T-helper 1 cell (primary cell): ENCODE data around the gene CDS2.

Source experiments
- DNase-seq, 5 donors: peaks; one replicate each; pipeline ENCODE4 v3.0.0-alpha.2; 2012 to 2020

The CDS2 gene

DNA sequence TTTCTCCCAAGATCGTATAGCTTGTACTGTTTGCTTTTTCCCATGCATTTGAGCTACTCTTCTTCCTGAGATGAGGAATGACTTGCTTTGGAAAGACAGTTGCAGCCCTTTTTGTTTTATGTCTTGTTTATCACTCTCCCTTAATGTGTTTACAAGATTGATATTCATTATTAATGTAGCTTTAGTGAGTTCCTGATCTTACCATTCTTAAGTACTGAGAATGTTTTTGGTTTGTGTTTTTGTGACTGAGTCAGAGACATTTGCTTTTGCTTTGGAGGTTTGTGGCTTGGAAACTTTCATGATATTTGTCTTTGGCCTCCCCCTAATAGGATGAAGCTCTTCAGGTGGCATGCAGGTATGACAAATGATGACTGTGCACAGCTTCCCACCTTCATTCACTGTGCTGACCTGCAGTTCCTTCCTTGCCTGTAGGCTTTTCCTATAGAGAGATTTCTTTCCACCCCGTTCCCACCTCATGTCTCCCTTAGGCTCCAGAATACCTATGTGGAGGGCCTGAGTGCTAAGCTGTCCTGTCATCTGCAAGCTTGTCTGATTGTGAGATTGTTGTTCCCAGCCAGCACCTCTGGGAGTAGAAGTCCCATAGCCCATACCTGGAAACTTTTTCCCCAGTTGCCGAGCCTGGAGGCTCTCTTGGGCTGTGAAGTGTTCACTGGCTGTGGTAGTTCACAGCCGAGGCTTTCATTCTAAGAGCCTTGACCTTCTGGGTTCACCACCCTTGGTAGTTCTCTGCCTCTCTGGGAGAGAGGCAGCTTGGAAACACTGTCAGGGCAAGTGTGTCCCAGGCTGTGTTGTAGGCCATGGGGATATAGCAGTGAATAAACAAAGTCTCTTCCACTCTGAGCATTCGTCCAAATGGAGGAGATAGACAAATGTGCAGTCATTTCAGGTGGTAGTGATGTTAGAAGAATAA is 27.1 kb downstream of the CDS2 start:
- no peak for DNase-seq

DNA sequence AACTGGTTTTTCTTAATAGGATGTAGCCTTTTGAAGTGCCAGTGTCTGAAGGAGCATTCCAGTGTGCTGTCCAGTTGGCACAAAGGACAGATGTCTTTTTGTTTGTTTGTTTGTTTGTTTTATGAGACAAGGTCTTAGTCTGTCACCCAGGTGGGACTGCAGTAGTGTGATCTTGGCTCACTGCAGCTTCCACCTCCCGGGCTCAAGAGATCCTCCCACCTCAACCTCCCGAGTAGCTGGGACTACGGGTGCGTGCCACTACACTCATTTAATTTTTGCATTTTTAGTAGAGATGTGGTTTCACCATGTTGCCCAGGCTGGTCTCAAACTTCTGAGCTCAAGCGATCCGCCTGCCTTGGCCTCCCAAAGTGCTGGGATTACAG is 27.7 kb downstream of the CDS2 start:
- no peak for DNase-seq

DNA sequence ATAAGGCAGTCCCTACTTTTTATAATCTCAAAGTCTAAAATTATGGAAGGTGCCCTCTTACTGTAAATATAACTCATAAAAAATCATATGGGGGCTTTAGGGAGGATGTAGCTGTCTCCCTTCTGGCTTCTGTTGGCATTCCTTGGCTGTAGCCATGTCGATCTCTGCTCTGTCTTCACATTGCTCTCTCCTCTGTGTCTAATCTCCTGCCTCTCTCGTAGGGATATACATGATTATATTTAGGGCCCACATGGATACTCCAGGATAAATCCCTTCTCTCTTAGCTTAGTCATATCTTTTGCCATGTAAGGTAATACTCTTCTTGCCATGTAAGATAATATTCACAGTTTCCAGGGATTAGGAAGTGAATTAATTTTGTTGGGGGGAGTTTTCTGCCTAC is 28.6 kb downstream of the CDS2 start:
- no peak for DNase-seq

DNA sequence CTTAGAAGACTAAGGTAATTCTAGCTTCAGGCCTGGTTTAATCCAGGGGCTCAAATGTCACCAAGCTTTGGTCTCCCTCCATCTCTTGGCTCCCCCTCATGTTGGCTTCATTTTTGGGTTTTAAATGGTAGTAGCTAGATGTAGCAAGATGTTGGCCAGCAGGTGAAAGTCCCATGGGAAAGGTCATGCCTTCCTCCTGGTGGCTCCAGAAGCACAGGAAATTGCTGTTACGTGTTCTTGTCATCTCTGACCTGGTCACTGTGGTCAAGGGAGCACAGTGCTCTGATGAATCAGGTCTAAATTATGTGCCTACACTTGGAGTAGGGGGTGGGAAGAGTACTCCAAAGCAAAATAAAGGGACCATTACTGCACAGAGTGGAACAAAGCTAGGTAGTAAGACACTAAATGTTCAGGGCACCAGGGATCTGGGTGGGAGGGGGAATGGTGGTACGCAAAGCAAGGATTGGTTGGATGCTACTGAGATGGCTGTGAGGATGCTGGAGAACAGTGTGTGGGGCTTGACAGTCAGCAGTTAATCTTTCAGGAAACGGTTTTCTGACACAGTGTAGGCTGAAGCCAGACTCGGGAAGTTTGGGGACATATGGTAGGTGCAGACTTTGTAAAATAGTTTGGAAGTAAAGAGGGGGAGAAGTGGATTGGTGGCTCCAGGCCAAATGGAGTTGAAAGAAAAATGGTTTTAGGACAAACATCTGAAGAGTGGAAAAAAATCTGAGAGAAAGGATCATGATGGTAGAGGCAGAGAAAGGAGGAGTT is 30.1 kb downstream of the CDS2 start:
- no peak for DNase-seq

DNA sequence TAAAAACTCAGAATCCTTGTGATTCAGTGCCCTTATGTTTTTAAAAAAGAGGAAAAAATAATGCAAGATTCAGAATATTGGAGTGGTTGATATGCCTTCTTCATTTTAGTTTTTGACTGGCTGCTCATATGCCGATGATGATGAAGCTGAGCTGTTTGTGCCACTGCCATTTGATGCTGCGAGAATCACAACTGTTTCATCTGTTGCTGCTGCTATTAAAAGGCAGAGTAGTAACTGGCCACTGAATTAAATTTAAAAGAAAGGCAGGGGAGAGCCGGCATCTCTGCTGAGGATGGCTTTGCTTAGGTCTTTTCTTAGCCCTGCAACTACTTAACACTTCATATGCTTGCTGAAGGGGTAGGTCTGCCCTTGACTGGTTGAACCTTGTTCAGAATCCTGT is 33.1 kb downstream of the CDS2 start:
- no peak for DNase-seq

DNA sequence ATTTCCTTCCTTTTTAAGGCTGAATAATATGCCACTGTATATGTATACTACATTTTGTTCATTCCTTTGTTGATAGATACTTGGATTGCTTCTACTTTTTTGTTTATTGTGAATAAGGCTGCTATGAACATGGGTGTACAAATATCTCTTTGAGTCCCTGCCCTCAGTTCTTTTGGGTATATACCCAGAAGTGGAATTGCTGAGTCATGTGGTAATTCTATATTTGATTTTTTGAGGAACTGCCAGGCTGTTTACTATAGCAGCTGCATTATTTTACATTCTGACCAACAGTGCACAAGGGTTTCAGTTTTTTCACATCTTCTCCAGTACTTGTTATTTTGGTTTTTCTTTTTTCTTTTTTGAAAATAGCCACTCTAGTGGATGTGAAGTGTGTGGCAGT is 34.1 kb downstream of the CDS2 start:
- no peak for DNase-seq

DNA sequence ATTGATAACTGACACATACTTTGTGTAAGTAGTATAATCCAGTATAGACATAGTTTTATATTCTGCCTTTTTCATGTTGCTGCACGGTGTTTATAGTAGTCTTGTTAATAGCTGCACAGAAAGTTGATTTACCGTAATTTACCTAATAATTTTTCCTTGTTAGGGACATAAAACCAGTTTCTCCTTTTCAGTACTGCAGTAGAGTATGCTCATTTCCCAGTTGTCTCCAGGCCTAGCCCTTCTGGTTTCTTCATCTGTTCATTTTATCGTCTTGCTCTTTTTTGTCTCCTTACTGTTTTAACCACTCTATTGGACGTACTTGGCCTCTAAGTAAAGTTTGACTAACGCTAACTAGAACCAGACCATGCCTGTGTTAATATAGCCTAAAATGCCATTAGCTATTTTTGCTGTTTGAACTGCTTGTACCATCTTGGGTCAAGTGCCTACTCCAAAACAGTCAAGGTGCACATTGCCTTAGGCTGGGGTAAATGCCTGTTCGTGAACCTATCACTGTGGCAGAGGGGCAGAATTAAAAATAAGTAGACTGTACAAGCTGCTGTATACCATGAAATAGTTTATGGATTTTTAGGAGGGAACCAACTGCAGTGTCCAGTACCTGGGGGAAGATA is 34.8 kb downstream of the CDS2 start:
- no peak for DNase-seq

DNA sequence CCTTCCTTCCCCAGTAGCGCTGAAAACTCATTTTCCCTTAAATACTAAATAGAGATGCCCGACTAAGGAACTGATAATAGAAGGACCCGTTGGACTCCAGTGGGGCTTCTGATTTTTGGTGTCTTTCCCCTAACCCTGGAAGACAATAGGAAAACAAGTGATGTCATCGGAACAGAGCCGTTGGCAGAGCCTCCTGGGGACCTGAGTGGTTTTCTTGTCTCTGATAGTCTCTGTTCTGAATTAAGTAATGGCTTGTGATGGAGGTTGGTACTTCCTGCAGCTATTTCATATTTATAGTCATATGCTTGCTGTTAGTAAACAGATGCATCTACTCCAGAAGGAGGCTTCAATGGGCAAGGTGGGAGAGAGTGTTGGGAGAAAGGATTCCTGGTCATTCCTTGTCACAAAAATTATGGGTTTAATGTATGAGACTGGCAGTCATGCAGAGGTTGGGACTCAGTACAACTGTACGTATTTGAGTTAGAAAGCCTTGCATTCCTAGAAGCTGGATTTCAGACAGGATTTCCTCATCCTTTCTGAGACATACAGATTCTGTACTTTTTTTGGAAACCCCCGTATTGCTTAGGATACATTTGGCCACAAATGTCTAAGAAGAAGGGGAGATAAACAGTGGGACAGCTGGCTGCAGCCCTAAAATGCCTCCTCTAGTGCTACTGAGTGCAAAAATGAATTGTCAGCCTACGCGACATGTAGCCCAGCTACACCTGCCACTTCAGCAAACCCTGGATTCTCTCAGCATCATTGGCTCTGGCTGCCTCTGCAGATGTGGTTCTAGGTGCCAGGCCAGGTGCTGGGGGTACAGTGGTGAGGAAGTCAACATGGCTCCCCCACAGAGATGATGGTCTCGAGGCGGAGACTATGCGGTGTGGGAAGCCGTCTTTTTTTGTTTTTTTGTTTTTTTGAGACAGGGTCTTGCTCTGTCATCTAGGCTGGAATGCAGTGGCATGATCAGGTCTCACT is 38.1 kb downstream of the CDS2 start:
- no peak for DNase-seq

DNA sequence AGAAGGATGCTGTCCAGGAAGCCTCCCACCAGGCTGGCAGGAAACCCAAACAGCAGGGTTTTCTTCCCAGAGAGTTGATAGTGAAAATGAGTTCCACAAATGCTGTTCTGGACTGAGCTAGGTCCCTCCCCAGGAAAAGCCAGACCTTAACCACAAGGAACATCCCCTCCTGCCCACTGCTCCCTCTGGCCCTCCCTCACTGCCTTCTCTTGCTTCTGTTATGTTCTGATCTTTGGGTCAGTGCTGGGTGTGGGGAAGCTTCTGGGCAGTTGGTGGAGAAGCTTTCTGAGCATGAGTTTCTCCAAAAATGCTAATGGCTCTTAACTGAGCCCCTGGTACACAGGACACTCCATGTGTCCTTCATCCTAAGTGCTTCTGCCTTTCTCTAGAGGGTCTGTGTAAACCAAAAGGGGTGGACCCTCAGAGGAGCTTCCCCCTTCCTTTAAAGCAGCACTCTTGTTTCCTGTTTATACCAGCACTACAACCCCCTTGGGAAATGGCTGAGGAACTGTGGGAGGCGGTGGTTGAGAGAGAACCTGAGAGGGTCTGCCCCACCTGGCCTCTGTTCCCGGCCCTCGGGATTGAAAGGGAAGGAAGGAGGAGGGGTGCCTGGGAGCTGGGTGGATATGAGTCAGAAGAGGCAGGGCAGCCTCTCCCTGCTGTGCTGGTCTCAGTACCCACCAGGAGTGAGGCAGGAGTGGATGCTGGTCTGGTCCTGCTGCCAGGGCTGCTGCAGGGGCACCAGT is 42.0 kb downstream of the CDS2 start:
- no peak for DNase-seq

DNA sequence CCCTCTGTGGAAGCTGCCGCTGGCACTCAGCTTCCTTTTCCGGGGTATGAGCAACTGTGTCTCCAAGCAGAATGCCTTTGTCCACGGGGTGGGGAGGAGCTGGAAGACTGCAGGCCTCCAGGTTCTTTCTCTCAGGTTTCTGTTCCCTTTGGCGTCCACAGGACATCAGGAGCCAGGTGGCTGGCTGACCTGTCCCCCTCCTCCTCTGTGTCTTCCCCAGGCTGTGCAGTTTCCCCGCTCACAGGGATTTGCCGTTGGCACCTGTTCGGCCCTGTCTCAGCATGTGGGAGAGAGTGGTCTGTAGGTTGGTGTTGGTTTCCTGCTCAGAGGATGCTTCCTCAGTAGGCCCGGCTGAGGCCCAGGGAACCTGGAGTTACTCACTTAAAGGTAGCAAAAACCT is 43.5 kb downstream of the CDS2 start:
- no peak for DNase-seq

DNA sequence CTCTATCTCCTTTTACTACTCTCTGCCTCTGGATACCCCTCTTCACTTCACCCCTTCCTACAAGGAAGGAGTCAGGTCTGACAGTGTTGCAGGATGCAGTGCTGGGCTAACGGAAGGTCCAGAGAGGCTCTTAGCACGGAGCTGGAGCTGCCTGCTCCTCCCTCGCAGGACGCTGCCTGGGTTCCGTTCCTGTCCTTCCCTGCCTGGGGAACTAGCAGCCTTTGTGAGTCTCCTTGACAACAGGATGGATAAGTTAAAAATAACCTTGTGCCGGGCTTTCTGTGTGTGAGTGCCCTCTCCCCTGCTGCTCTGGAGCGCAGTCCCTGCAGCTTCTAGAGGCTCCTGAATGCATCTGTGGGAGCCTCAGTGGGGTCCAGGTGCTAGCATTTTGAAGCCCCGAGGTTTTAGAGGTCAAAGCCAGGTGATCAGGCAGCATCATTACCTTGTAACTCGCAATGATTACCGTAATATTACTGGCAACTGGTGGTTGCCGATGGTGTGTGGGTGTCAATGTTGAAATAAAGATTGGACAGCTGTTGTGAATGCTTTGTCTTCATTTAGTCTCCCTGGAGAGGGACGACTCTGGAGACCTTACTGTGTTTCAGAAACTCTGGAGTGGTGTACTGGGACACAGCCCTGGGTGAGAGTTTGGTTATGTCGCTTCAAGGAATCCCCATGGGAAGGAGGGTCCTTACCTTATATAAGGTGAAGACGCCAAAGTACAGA is 44.4 kb downstream of the CDS2 start:
- DNase-seq, result no peak

DNA sequence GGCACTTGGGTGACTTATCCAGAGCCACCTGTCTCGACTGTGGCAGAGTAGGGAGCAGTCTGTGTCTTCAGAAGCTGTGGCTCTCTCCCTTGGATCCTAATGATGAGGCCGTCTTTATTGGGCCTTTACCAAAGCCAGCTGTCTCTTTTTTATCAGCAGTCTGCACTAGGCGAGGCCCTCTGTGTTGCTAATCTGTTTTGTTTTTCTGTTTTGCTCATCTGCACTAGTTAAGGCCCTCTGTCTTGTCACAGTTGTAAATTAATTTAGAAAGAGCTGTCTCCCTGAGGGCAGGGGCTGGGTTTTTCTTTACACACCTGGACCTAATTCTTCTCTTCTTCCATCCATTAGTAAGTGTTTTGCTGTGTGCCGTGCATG is 45.0 kb downstream of the CDS2 start:
- DNase-seq, result no peak

DNA sequence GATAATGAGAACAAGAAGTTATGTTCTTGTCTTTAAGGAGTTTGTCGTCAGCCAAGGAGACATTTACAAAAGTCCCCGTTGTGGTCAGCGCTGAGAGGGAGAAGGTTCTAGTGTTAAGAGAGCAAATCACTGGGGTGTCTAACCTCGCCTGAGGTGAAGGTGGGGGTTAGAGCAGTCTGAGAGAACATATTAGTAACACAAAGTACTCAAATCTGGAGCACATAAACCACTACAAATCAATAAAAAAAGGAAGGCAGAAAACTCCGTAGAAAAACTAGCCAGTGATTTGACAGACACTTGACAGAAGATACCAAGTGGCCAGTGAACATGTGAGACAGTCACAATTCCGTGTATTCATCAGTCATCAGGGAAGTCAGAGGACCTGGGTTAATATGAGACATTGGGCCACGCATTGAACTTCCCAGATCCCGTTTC is 45.4 kb downstream of the CDS2 start:
- no peak for DNase-seq

DNA sequence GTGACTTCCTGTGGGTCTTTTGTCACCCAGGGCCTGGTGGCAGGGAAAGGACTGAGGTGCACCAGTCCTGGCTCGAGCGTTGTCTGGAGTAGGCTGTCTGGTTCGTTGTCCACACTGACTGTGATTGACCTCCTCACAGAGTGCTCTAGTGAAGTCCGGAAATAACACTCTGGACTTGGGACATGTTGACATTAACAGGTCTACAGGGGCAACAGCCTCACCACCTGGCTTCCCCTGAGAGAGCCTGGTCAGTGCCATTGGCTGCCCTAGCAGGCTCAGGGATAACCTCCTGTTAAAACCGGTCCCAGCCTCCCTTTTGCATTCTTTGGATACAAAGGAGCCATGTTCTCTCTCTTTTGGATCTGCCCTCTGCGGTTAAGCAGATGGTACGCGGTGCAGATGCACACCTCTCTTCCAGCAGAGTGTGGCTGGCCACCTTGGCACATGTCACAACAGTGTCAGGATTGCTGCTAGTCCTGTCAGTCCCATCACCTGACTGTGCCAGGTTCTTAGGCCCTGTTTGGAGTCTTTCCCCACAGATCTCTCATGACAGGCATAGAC is 46.2 kb downstream of the CDS2 start:
- DNase-seq, result no peak

DNA sequence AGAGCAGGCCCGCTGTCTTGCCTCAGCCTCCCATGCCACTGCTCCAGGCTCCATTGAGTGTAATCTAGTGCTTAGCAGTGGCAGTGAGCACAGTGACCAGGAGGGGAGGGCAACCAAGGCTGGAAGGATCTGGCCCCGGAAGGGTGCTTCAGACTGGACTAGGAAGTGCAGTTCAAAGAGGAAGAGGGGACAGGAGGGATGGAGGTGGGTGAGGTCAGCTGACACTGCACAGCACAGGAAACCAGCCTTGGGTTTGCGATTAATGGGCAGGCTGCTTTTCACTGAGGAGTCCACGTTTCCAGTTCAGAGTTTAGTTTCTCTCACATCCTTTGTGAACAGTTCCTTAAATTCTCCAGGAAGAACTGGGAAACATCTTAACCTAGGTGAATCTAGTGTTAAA is 46.9 kb downstream of the CDS2 start:
- no peak for DNase-seq

DNA sequence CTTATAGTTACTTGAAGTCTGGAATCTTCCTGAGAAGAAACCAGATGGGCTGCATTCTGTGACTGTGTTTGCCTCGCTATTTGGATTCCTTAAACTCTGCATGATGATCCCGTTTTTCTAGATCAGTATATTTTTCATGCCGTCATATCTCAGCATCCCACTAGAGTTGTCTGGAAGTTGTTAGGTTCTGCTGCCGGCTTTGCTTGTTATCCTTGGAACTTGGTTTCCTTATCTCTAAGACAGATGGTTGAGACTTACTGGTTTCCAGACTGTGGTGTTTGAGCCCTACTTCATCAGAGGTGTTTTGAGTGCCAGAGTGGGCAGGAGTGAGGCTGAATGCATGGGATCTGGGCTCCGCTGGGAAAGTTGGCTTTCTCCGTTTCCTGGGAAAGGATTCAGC is 50.3 kb downstream of the CDS2 start:
- DNase-seq, result no peak

DNA sequence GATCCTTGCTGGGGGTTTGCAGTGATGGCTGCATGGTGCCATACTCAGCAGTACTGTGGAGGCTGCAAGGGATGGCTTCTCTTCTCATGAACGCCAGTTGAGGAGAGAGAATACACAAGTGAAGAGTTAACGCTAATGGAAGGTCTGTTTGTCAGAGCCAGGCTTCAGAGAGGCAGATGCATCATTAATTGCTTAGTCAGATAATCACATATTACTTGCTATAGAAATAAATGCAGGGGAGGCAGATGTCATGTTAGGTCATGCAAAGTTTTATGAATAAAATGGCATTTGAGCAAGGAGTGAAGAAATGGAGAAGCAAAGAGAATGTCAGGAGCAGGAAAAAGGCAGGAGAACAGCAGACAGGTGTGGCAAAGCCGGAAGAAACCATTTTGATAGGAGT is 51.2 kb downstream of the CDS2 start:
- DNase-seq, result no peak

DNA sequence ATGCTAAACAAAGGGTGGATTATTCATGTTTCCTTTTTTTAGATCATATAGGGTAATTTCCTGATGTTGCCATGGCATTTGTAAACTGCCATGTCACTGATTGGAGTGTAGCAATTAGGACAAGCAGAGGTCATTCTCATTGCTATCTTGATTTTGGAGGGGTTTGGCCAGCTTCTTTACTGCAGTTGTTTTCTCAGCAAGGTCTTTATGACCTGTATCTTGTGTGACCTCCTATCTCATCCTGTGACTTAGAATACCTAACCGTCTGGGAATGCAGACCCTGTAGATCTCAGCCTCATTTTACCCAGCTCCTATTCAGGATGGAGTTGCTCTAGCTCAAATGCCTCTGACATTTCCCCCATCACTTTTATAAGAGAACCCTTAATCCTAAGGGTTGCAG is 53.6 kb downstream of the CDS2 start:
- DNase-seq, result no peak

DNA sequence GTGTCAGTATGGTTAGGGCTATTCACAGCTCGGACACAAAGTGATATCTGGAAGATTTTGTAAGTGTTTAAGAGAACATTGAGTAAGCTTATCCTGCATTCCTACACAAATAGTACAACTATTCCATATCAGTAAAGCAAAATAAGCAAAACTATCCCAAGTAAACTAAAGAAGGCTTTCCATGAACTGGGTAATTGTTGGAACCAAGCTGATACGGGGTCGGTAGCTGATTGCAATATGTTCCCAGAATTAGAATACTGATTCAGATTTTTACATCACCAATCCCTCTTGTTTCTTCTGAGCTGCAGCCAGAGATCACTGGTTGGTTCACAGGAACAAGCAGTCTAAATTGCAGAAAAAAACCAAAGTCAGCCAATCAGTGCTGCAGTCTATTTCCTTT is 54.1 kb downstream of the CDS2 start:
- DNase-seq, result no peak

DNA sequence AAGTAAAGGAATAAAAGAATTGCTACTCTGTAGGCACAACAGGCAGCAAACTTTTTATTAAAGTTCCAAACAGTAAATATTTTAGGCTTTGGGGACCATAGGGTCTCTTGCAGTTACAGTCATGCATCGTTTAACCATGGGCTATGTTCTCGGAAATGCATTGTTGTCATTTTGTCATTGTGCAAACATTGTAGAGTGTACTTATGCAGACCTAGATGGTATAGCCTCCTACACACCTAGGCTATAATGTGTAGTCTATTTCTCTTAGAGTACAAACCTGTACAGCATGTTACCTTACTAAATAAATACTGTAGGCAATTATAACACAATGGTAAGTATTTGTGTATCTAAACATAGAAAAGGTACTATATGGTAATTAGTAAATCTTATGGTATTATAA is 54.7 kb downstream of the CDS2 start:
- no peak for DNase-seq

DNA sequence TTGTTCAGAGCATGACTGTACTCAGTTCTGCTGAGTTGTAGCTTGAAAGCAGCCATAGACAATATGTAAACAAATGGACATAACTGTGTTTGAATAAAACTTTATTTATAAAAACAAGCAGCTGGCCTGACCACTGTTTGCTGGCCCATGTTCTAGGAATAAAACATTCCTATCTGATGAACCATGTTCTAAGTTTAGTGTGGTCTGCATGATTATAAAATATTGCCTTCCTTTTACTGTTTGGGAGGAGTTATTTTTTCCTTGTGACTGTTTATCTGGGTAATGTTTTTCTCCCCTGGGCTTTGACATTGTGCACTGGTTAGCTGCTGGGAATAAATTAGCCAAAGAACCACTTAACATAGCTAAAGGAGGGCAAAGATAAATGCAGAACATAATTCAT is 55.1 kb downstream of the CDS2 start:
- DNase-seq, result no peak
